C4-2B (cell line): ENCODE measurements around the gene KPNA5.

Source experiments
- CTCF ChIP-seq: fragments of 450-650 bp; conservative IDR thresholded peaks from 2 replicates; pipeline ENCODE4 v1.5.1; 2017; ENCODE audit warnings: mild to moderate bottlenecking
- ZFX ChIP-seq: fragments of 450-650 bp; IDR thresholded peaks from 2 replicates; pipeline ENCODE4 v1.6.1; 2017

DNA sequence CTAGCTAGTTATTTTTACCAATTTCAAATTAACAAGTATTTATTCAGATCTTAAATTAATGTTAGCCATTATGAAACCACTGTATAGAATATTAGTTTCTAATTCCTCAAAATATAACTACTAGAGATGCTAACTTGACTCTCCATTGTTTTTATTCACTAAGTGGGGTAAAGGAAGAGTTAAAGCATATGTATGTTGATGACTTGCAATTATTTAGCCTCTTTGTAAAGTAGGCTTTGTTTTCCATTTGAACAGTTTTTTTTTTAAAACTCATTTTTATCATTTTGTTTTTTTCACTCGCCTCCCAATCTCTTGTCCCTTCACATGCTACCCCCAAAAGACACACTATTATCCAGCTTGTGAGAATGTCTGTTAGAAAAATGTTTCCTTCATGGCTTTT is 81.2 kb downstream of the KPNA5 start:
- TF ChIP-seq CTCF, result no peak
- TF ChIP-seq ZFX, result no peak
